ENCODE data around the gene TCERG1.

The TCERG1 gene

GRCh38 chr5:146400201-146400600 lies 46.9 kb upstream of the TCERG1 start:
- H3K9ac ChIP-seq (ENCODE audit: low read depth, low read length), result no peak overlapping the region
- no peak overlapping the region for H2AFZ ChIP-seq (ENCODE audit: low read depth, low read length)
- H3K9me3 ChIP-seq (ENCODE audit: insufficient read depth, low read length, severe bottlenecking), result no peaks in the 10 kb centered on the region
- H3K4me2 ChIP-seq (ENCODE audit: insufficient read depth, low read length), result no peak overlapping the region
- no peak for ATAC-seq (ENCODE audit: insufficient read depth, low read depth)
- H3K79me2 ChIP-seq (ENCODE audit: insufficient read depth, low read length), result no peaks in the 10 kb centered on the region
- no peaks in the 10 kb centered on the region for H3K4me1 ChIP-seq (ENCODE audit: insufficient read depth, low read length)
- H3K27me3 ChIP-seq (ENCODE audit: insufficient read depth, low read length, poor library complexity), result no peaks in the 10 kb centered on the region
- H3K27ac ChIP-seq (ENCODE audit: low read length), result no peak overlapping the region
- no peaks in the 10 kb centered on the region for H4K20me1 ChIP-seq (ENCODE audit: insufficient read depth, low read length)
- no peak overlapping the region for H3K4me3 ChIP-seq (ENCODE audit: low read depth in 1 of 2, low read length in 2 of 2)
- DNase-seq, result no peak
- H3K36me3 ChIP-seq (ENCODE audit: insufficient read depth, low read length), result no peaks in the 10 kb centered on the region
- TF ChIP-seq, protein P1, sequence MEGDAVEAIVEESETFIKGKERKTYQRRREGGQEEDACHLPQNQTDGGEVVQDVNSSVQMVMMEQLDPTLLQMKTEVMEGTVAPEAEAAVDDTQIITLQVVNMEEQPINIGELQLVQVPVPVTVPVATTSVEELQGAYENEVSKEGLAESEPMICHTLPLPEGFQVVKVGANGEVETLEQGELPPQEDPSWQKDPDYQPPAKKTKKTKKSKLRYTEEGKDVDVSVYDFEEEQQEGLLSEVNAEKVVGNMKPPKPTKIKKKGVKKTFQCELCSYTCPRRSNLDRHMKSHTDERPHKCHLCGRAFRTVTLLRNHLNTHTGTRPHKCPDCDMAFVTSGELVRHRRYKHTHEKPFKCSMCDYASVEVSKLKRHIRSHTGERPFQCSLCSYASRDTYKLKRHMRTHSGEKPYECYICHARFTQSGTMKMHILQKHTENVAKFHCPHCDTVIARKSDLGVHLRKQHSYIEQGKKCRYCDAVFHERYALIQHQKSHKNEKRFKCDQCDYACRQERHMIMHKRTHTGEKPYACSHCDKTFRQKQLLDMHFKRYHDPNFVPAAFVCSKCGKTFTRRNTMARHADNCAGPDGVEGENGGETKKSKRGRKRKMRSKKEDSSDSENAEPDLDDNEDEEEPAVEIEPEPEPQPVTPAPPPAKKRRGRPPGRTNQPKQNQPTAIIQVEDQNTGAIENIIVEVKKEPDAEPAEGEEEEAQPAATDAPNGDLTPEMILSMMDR (IDR thresholded peaks at IDR 0.05; ENCODE audit: borderline replicate concordance, extremely low read depth, low read length, poor library complexity, severe bottlenecking), result no peak
- TF ChIP-seq EZH2 (IDR thresholded peaks at IDR 0.05; ENCODE audit: borderline replicate concordance, low read depth, low read length, severe bottlenecking), result no peak

DNA sequence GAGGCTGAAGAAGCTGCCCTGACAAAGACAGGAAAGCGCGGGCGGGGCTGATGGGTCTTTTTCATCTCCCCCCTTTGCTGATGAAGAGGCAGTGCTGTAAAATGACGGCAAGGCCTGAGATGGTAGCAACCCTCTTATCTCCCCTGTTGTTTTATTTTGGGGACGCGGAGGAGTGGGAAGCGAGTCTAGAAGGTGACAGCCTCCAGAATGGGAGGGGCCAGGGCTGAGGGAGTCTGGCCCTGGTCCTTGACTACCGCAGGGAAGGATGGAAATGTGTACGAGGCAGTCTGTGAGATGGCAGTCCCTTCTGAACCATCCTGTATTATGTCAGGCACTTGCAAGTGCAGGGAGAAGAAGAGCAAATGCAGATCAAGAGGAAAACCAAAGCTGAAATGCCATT lies 46.1 kb upstream of the TCERG1 start:
- H3K27ac ChIP-seq (ENCODE audit: low read length), result no peak overlapping the region
- H3K9me3 ChIP-seq (ENCODE audit: insufficient read depth, low read length, severe bottlenecking), result no peaks in the 10 kb centered on the region
- H3K9ac ChIP-seq (ENCODE audit: low read depth, low read length), result no peak overlapping the region
- ATAC-seq (ENCODE audit: insufficient read depth, low read depth) (no peak), DNase-seq (no peak)
- no peaks in the 10 kb centered on the region for H3K79me2 ChIP-seq (ENCODE audit: insufficient read depth, low read length)
- no peaks in the 10 kb centered on the region for H3K27me3 ChIP-seq (ENCODE audit: insufficient read depth, low read length, poor library complexity)
- no peak overlapping the region for H3K4me2 ChIP-seq (ENCODE audit: insufficient read depth, low read length)
- H4K20me1 ChIP-seq (ENCODE audit: insufficient read depth, low read length), result no peaks in the 10 kb centered on the region
- no peaks in the 10 kb centered on the region for H3K4me1 ChIP-seq (ENCODE audit: insufficient read depth, low read length)
- no peak overlapping the region for H3K4me3 ChIP-seq (ENCODE audit: low read depth in 1 of 2, low read length in 2 of 2)
- no peaks in the 10 kb centered on the region for H3K36me3 ChIP-seq (ENCODE audit: insufficient read depth, low read length)
- no peak overlapping the region for H2AFZ ChIP-seq (ENCODE audit: low read depth, low read length)
- no peak for TF ChIP-seq EZH2 (IDR thresholded peaks at IDR 0.05; ENCODE audit: borderline replicate concordance, low read depth, low read length, severe bottlenecking)
- TF ChIP-seq, protein P1 (IDR thresholded peaks at IDR 0.05; ENCODE audit: borderline replicate concordance, extremely low read depth, low read length, poor library complexity, severe bottlenecking), result no peak

- no peak overlapping the region for H3K4me2 ChIP-seq (ENCODE audit: insufficient read depth, low read length)
- H3K79me2 ChIP-seq (ENCODE audit: insufficient read depth, low read length), result no peaks in the 10 kb centered on the region
- no peaks in the 10 kb centered on the region for H3K9me3 ChIP-seq (ENCODE audit: insufficient read depth, low read length, severe bottlenecking)
- no peaks in the 10 kb centered on the region for H3K4me1 ChIP-seq (ENCODE audit: insufficient read depth, low read length)
- H3K36me3 ChIP-seq (ENCODE audit: insufficient read depth, low read length), result no peaks in the 10 kb centered on the region
- H4K20me1 ChIP-seq (ENCODE audit: insufficient read depth, low read length), result no peaks in the 10 kb centered on the region
- peaks cover 2% of the 10 kb centered on the region for H3K27me3 ChIP-seq (ENCODE audit: insufficient read depth, low read length, poor library complexity)
- DNase-seq, result no peak
- ATAC-seq (ENCODE audit: insufficient read depth, low read depth), result no peak
- no peak overlapping the region for H3K4me3 ChIP-seq (ENCODE audit: low read depth in 1 of 2, low read length in 2 of 2)
- no peak overlapping the region for H3K27ac ChIP-seq (ENCODE audit: low read length)
- H2AFZ ChIP-seq (ENCODE audit: low read depth, low read length), result no peak overlapping the region
- TF ChIP-seq, protein P1 (IDR thresholded peaks at IDR 0.05; ENCODE audit: borderline replicate concordance, extremely low read depth, low read length, poor library complexity, severe bottlenecking), result no peak
- TF ChIP-seq EZH2 (IDR thresholded peaks at IDR 0.05; ENCODE audit: borderline replicate concordance, low read depth, low read length, severe bottlenecking), result no peak
- no peak overlapping the region for H3K9ac ChIP-seq (ENCODE audit: low read depth, low read length)
Measured at GRCh38 chr5:146402949-146403348, 44.2 kb upstream of the TCERG1 start.

Measured in DND-41 (cell line).